NK-92 (cell line): ENCODE results near the gene THPO.
"Not testable (repeated sequence)": the region's sequence is repeated elsewhere in the genome, so short reads cannot be mapped to it uniquely, and the experiment has no call there.

Experiments used
- DNase-seq: peaks from one replicate; lab custom pipeline; 2025; ENCODE audit not compliant: unreplicated experiment; lab: John Stamatoyannopoulos, UW

The THPO gene

DNA sequence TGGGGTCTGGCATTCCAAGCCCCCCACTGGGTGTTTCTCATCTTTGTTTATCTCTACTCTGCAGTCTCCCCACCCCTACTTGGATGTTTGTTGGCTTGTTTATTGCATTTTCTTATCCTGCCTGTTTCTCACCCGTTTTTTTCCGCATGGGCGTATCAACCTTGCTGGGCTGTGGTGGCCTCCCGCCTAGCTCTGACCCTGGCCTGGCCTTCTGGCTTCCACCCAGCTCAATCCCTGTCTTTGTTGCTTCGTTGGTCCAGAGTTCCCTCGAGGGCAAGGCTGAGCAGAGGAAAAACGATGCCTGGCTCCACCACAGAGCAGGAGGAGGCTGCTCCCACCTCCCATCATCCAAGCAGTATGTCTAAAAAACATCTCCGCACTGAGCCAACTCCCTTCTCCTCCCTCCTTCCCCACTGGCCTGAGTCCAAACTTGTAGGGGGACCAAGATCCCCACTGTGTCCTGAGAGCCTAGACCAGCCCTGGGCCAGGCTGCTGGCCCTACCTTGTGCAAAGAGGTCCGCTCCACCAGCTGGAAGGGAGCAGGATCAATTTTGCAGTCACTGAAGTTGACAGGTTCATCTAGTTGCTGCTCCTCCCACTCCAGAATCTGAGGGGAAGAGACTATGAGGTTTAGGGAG lies 26.4 kb downstream of the THPO start:
- no peak for DNase-seq

DNA sequence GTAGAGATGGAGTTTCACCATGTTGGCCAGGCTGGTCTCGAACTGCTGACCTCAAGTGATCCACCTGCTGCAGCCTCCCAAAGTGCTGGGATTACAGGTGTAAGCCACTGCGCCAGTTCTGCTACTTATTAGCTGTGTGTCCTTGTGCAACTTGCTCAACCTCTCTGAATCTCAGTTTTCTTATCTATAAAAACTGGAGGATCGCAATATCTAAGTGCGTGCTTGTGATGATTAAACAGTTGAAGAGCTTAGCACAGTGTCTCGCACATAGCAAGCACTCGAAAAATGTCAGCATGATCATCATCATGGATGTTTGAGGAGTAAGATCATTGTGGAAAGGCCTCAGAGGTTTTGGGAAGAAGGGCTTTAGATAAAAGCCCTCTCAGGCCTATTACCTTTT lies 27.4 kb downstream of the THPO start:
- DNase-seq: no peak

DNA sequence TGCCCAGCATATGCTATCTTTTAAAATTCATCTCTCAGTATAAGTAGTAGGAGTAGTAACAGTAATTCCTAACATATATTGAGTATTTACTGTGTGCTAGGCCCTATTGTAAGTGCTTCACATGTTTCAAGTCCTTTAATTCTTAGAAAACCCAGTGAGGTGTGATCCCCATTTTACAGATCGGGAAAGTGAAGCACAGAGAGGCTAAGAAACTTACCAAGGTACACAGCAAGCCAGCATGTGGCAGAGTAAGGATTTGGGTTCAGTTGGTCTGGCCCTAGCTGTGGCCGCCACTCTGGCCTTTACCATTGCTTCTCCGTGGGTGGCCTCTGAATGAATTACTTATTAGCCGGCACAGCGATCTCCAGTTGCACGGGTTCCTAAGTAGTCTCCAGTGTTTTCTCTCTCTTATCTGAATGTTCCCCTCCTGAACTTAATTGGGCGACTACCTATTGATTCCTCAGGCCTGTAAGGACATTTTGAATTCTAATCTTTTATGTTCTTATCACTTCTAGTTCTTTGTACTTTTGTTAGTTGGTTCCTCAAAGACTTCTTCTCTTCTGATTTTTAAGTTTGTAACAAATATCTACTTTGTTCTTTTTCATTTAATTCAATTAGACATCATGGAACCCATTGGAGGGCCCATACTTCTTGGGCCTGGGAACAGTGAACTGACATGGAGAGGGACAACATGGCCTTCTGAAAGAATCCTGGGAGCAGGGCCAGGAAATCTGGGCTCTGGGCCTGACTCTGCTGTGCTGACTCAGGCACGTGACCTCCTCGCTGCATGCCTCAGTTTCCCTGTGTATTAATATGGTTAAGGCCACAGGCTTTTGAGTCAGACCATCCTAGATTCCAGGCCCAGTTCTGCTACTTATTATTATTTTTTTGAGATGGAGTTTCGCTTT lies 28.2 kb downstream of the THPO start:
- no peak for DNase-seq

DNA sequence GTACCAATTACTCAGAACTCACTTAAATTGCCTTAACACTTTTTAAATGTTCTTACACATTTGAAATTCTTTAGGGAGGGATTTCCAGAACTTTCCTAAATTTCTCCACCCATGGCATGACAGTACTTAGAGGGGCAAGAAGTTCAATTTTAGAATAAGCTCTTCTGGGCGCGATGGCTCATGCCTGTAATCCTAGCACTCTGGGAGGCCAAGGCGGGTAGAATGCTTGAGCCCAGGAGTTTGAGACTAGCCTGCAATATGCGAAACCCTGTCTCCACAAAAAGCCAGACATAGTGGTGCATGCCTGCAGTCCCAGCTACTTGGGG lies 30.0 kb downstream of the THPO start:
- no peak for DNase-seq

DNA sequence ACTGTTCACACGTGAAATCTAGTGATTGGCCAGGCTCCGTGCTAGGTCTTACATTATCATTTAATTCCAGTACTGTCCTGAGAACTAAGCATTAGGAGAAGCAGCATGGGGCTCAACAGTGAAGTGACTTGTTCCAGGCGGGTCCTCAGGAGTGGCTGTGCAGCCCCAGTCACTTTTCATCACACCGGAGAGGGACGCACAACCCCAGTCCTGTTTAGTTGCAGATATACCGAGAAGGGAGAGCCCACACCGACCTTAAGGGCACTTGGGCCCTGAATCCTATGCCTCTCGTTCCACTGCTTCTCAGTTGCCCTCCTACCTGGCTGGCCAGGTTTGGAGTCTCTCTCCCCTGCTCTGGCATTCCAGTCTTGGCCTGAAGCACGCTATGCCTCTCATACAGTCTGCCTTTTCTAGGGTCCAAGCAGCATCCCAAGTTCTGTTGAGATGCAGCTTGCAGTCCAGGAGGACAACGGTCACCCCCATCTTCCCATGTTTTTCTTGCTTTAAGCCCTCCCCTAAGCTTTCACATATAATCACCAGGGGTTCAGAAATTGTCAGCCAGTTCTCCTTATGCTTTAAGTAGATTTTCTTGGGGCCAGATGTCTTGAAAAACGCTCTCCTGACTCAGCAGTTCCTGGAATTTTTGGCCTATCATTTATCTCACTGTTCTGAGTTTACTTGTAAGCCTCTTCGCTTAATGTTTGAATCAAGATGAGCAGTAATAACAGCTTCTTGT lies 30.5 kb downstream of the THPO start:
- no peak for DNase-seq

DNA sequence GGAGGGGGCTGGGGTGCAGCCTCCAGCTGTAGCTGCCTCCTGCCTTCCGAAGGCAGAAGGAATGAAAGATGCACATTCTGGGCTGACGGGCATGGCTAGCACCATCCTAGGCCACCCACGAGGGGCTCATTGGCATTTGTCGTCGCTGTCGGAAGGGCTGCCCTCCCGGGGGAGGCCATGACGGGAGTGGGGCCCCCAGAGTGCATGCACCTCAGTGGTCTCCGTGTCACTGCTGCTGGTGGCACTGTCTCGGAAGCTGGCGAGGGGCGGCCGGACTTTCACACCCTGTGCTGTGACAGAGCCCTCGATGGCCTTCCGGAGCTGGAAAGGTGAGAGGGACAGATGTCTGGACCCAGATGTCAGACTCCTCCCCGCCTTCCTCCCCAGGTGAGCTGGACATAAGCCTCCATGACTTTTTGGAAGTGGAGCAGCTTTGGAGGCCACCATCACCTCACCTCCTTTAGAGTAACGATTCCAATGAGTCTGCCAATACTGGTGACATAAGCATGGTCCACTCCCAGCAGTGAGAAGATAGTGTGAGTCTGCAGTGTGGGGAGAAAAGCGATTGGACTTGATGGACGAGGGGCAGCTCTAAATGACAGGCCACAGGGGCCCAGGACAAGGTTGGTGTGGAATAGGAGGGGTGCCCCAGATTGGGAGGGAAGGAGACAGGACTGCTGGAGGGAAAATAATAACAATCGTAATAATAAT lies 31.4 kb downstream of the THPO start:
- no peak for DNase-seq

DNA sequence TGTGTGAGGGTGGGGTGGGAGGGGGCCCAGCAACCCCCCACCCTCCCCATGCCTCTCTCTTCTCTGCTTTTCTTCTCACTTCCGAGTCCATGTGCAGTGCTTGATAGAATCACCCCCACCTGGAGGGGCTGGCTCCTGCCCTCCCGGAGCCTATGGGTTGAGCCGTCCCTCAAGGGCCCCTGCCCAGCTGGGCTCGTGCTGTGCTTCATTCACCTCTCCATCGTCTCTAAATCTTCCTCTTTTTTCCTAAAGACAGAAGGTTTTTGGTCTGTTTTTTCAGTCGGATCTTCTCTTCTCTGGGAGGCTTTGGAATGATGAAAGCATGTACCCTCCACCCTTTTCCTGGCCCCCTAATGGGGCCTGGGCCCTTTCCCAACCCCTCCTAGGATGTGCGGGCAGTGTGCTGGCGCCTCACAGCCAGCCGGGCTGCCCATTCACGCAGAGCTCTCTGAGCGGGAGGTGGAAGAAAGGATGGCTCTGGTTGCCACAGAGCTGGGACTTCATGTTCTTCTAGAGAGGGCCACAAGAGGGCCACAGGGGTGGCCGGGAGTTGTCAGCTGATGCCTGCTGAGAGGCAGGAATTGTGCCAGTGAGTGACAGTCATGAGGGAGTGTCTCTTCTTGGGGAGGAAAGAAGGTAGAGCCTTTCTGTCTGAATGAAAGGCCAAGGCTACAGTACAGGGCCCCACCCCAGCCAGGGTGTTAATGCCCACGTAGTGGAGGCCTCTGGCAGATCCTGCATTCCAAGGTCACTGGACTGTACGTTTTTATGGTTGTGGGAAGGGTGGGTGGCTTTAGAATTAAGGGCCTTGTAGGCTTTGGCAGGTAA lies 32.5 kb downstream of the THPO start:
- no peak for DNase-seq

DNA sequence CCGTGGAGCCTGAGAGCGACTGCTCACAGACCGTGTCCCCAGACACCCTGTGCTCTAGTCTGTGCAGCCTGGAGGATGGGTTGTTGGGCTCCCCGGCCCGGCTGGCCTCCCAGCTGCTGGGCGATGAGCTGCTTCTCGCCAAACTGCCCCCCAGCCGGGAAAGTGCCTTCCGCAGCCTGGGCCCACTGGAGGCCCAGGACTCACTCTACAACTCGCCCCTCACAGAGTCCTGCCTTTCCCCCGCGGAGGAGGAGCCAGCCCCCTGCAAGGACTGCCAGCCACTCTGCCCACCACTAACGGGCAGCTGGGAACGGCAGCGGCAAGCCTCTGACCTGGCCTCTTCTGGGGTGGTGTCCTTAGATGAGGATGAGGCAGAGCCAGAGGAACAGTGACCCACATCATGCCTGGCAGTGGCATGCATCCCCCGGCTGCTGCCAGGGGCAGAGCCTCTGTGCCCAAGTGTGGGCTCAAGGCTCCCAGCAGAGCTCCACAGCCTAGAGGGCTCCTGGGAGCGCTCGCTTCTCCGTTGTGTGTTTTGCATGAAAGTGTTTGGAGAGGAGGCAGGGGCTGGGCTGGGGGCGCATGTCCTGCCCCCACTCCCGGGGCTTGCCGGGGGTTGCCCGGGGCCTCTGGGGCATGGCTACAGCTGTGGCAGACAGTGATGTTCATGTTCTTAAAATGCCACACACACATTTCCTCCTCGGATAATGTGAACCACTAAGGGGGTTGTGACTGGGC lies 33.3 kb downstream of the THPO start:
- DNase-seq: no peak

DNA sequence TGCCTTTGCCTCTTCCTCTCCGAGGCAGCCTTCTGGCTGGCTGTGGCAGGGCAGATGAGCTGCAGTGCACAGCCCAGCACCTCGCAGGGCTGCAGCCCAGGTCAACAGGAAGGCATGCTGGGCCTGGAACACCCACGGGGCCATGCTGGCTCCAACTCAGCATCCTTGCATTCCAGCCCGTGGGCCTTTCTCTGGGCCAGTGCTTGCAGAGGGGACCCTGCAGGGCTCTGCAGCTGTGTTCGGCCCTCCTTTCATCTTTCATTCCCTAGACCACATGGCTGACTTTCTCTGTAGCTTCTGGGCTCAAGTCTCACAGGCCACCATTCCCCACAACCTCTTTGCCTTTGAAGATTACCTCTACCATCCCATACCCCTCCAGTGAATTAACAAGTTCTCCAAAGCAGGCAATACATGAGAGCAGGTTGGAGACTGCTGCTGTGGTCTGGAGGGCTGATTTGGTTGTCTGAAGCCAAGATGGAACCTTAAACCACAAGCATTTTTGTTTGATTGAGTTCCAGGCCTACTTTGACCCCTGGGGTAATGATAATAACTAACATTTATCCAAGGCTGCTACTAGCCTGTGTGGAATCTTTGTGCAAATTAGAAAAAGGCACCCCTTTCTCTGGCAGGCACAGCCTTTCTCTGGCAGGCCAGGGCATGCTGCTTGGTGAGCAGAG lies 34.7 kb downstream of the THPO start:
- no peak for DNase-seq

DNA sequence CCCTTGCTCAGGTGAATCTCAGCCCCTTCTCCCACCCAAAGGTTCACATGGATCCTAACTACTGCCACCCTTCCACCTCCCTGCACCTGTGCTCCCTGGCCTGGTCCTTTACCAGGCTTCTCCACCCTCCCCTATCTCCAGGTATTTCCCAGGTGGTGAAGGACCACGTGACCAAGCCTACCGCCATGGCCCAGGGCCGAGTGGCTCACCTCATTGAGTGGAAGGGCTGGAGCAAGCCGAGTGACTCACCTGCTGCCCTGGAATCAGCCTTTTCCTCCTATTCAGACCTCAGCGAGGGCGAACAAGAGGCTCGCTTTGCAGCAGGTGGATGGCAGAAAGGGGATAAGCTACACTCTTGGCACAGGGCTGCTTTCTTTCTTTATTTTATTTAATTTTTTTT lies 36.1 kb downstream of the THPO start:
- no peak for DNase-seq

DNA sequence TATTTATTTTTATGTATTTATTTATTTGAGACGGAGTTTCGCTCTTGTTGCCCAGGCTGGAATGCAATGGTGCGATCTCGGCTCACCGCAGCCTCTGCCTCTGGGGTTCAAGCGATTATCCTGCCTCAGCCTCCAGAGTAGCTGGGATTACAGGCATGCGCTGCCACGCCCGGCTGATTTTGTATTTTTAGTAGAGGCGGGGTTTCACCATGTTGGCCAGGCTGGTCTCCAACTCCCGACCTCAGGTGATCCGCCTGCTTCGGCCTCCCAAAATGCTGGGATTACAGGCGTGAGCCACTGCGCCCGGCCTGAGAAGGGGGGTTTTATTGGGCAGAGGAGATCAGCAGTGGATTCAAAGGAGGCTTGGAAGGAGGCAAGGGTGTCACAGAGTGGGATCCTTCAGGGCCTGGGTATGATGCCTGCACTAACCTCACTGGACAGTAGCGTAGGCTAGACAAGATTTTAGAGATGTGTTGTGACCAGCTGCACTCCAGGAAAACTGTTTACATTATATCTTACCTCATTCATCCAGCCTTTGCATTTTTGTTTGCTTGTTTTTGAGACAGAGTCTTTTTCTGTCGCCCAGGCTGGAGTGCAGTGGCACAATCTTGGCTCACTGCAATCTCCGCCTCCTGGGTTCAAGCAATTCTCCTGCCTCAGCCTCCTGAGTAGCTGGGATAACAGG lies 38.4 kb downstream of the THPO start:
- DNase-seq: not testable (repeated sequence)

DNA sequence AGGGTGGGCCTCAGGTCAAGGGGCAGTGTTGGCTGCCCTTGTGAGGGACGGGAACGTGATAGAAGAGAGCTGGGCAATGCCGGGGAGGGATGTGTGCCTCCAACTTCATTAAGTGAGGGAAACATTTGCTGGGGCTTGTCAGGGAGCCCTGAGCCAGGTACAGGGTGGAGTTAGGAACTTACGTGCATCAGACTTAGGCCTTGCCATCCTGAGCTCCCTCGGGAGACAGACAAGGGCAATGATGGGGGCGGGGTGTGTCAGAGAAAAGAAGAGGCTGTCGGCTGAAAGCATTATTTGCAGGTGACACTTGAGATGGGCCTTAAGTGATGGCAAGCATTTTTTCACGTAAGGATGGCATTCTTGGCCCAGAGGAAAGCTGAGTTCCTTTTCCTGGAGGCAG lies 39.0 kb downstream of the THPO start:
- no peak for DNase-seq

DNA sequence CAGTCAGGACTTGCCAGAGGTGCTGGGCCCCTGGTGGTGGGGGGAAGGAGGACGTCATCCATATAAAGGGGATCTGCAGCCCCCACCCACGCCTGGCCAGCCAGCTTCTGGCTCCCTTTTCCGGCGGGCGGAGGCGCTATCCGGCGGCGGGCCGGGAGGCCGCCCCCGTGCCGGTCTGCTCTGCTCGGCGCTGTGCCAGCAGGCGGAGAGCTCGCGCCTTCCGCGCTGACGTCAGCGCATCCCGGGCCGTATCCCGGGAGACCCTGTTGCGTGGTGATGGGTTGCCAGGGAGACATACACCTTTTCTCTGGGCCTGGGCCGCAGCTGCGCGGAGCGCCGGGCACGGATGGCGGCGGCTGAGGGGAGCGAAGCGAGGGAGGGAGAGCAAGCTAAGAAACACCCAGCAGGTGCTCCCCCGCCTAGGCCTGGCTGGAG lies 39.5 kb downstream of the THPO start:
- DNase-seq: no peak

DNA sequence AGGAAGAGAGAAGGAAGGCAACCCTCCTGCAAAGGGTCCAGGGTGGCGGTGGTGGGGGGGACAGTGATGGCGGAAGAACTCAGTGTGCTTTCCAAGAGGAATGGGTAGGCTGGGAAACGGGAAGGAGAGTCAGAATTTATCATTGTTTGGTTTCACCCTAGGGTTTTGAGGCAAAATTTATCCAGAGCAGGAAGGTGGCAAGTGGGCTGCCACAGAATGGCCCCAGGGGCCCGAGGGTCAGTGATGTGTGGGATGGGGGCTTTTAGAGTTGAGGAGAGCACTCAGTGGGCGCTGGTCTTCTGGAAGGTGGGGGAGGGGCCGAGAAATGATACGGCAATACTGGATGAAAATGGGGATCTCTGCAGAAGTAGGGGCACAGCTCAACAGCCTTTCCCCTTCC lies 40.0 kb downstream of the THPO start:
- no peak for DNase-seq

DNA sequence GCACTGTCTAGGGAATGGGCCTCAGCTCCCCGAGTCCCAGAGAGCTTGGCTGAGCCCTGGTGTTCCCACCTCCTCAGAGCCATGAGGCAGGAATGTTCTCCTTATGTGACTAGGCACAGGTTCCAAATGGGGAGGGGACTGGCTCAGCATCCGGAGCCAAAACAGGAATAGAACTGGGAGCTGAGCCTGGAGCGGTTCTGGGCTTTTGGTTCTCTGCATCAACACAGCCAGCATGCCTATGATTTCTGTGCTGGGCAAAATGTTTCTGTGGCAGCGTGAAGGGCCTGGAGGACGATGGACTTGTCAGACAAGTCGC lies 40.6 kb downstream of the THPO start, which contains the start of gene FAM131A:
Gene FAM131A (plus strand): TSS at position 202 of the 316 bp plus-strand sequence. CDS start 31 bp downstream, at position 233.
- DNase-seq: no peak

DNA sequence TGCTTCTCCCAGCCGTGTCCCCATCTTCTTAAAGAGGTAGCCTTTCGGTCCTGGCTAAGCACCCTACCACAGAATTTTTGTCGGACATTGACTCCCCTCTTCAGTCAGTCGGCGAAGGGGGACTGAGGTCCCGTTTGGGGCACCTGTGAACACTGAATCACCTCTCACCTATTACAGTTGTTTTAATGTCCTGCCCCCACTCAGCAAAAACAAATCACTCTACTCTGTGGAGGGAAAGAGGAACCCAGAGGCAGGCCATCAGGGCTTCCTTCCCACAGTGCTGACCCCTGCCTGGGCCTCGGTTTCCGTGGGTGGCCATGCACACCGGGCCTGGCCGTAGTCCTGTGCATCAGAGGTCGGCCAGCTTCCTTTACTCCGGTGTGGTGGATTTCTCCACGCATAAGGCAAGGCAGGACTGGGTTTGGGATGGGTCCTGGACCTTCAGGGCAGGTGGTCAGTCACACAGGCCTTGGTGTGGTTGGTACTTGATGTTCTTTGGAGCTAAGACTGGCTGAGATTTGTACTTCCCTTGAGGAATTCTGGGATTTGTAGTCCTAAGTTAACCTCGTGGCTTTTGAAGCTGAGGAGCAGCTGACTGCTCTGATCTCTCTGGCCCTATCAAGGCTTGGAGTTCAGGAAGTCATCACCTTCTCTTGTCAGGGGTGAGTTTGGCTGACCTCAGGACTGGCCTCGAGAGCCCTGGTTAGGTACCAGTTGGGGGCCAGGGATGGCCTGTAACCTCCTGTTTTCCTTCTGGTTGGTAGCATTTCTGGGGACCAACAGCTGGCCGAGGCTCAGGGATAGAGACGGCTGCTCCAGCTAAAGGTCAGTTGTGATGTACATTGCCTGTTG lies 41.2 kb downstream of the THPO start:
- no peak for DNase-seq

DNA sequence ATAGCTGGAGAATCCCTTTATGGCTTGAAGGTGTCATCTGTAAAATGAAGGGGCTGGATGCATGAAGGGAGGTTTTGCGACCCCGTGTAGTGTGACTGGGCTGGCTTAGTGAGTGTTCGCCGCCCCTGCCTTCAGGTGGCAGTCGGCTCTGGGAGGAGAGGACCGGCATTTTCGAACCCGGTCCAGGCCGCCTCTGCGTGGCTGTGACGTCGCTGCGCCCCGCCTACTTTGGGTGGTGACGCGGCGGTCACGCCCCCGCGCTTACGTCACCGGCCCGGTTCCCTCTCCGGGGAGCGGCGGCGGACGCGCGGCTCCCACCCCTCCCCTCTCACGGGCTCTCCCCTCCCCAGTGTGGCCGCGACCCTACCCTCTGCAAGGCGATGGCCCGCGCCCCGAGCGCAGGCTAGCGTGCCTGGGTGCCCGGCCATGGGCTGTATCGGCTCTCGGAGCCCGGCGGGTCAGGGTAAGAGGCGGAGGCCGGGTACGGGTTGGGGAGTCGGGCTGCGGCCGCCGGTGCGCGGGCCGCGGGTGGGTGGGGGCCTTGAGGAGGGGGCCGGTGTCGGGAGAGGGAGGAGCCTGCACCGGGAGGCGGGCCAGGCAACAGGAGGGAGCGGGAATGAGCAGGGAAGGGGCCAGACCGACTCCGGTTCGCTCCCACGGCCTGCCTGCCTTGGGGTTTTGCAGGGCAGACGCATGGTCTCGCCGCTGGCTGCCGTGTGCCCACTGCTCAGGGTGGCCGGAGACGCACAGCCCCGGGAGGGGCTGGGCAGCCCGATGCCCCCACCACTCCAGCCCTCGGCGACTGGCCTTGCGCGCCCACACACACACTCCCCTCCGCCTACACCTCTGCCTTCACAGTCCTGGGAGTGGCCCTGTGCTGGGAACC lies 42.1 kb downstream of the THPO start:
- no peak for DNase-seq
